ENCODE measurements around the gene PARK7.

GRCh38 chr1:8020032-8020431, 58.5 kb downstream of the PARK7 start:
- TF ChIP-seq CTCF (IDR thresholded peaks at IDR 0.05): no peak
- TF ChIP-seq SIN3A (IDR thresholded peaks at IDR 0.05; ENCODE audit: borderline replicate concordance, insufficient read depth, low read depth, low read length): no peak

Measured in Panc1 (cell line).